H9 (cell line): Measurements from ENCODE around the gene LCN2. TPM values are rescaled to one million over a fixed set of nuclear protein-coding genes. Genes with fewer than 3 reads are reported as not detected.

ENCODE experiments used
- DNase-seq: peaks from one replicate; pipeline ENCODE4 v3.0.0-alpha.2; 2017
- H2AFZ ChIP-seq: one replicate; pipeline ENCODE4 v1.6.1; 2013; ENCODE audit warnings: mild to moderate bottlenecking, low read length, control low read depth, moderate library complexity
- H2AK5ac ChIP-seq: 2 replicates; pipeline ENCODE4 v1.6.1; 2013; ENCODE audit warnings: low read length, control low read depth, mixed read lengths; ENCODE audit not compliant: insufficient read length
- H2BK120ac ChIP-seq: one replicate; pipeline ENCODE4 v1.6.1; 2013; ENCODE audit warnings: low read depth, mild to moderate bottlenecking, low read length, control low read depth, inconsistent platforms; ENCODE audit not compliant: poor library complexity, severe bottlenecking
- H2BK12ac ChIP-seq: 2 replicates; pipeline ENCODE4 v1.6.1; 2013; ENCODE audit warnings: low read length, control low read depth, mixed read lengths, low read depth; ENCODE audit not compliant: insufficient read length
- H2BK15ac ChIP-seq: 2 replicates; pipeline ENCODE4 v1.6.1; 2013; ENCODE audit warnings: low read depth, low read length, control low read depth
- H2BK20ac ChIP-seq: one replicate; pipeline ENCODE4 v1.6.1; 2013; ENCODE audit warnings: low read depth, mild to moderate bottlenecking, low read length, control low read depth, inconsistent platforms; ENCODE audit not compliant: poor library complexity, severe bottlenecking
- H2BK5ac ChIP-seq: 2 replicates; pipeline ENCODE4 v1.6.1; 2013; ENCODE audit warnings: low read length, control low read depth, mixed read lengths; ENCODE audit not compliant: insufficient read length
- H3K14ac ChIP-seq: 2 replicates; pipeline ENCODE4 v1.6.1; 2013; ENCODE audit warnings: low read length, control low read depth; ENCODE audit not compliant: insufficient read depth
- H3K18ac ChIP-seq: 2 replicates; pipeline ENCODE4 v1.6.1; 2013; ENCODE audit warnings: low read depth, mild to moderate bottlenecking, mixed read lengths, low read length, control low read depth; ENCODE audit not compliant: insufficient read length
- H3K23ac ChIP-seq: 2 replicates; pipeline ENCODE4 v1.6.1; 2013; ENCODE audit warnings: low read length, control low read depth, mixed read lengths, low read depth; ENCODE audit not compliant: insufficient read length
- H3K23me2 ChIP-seq: 2 replicates; pipeline ENCODE4 v1.6.1; 2013; ENCODE audit warnings: low read depth, mild to moderate bottlenecking, mixed read lengths, low read length, control low read depth; ENCODE audit not compliant: insufficient read length, poor library complexity, severe bottlenecking
- H3K27ac ChIP-seq: 2 replicates; pipeline ENCODE4 v1.5.1; 2013; ENCODE audit warnings: low read length, control low read depth, mixed read lengths, low read depth; ENCODE audit not compliant: insufficient read length
- H3K27me3 ChIP-seq: 2 replicates; pipeline ENCODE4 v1.6.1; 2013; ENCODE audit warnings: low read length, control low read depth, inconsistent platforms; ENCODE audit not compliant: insufficient read depth
- H3K4ac ChIP-seq: 2 replicates; pipeline ENCODE4 v1.6.1; 2013; ENCODE audit warnings: low read depth, mild to moderate bottlenecking, control low read depth, inconsistent platforms, low read length, moderate library complexity
- H3K4me1 ChIP-seq: 2 replicates; pipeline ENCODE4 v1.6.1; 2013; ENCODE audit warnings: low read length, control low read depth, inconsistent platforms; ENCODE audit not compliant: insufficient read depth
- H3K4me2 ChIP-seq: 2 replicates; pipeline ENCODE4 v1.6.1; 2013; ENCODE audit warnings: low read length, control low read depth, mixed read lengths; ENCODE audit not compliant: insufficient read length, insufficient read depth
- H3K56ac ChIP-seq: 2 replicates; pipeline ENCODE4 v1.6.1; 2013; ENCODE audit warnings: low read depth, mild to moderate bottlenecking, mixed read lengths, low read length, control low read depth; ENCODE audit not compliant: insufficient read length
- H3K79me1 ChIP-seq: 2 replicates; pipeline ENCODE4 v1.6.1; 2013; ENCODE audit warnings: low read depth, mild to moderate bottlenecking, moderate library complexity, low read length, control low read depth, inconsistent platforms; ENCODE audit not compliant: insufficient read depth, poor library complexity, severe bottlenecking
- H3K79me2 ChIP-seq: 2 replicates; pipeline ENCODE4 v1.6.1; 2013; ENCODE audit warnings: low read length, control low read depth, inconsistent platforms; ENCODE audit not compliant: insufficient read depth
- H3K9ac ChIP-seq: 2 replicates; pipeline ENCODE4 v1.6.1; 2013; ENCODE audit warnings: low read length, control low read depth, mixed read lengths; ENCODE audit not compliant: insufficient read length; ENCODE audit errors: extremely low read depth
- H3K9me3 ChIP-seq: one replicate; pipeline ENCODE4 v1.6.1; 2013; ENCODE audit warnings: low read depth, low read length, inconsistent platforms; ENCODE audit not compliant: control insufficient read depth
- H3T11ph ChIP-seq: one replicate; pipeline ENCODE4 v1.6.1; 2013; ENCODE audit warnings: mild to moderate bottlenecking, low read length, control low read depth, inconsistent platforms
- H4K20me1 ChIP-seq: one replicate; pipeline ENCODE4 v1.6.1; 2013; ENCODE audit not compliant: control insufficient read depth, insufficient read length, insufficient read depth
- H4K5ac ChIP-seq: 2 replicates; pipeline ENCODE4 v1.6.1; 2013; ENCODE audit warnings: low read depth, mild to moderate bottlenecking, mixed read lengths, low read length, control low read depth; ENCODE audit not compliant: insufficient read length
- H4K8ac ChIP-seq: replicated peaks from 2 replicates; pipeline ENCODE4 v1.6.1; 2013; ENCODE audit warnings: low read length, control low read depth, mixed read lengths, low read depth; ENCODE audit not compliant: insufficient read length
- H4K91ac ChIP-seq: 2 replicates; pipeline ENCODE4 v1.6.1; 2013; ENCODE audit warnings: low read depth, mild to moderate bottlenecking, moderate library complexity, mixed read lengths, low read length, control low read depth; ENCODE audit not compliant: insufficient read length
- H3K27ac Mint-ChIP-seq, 3 experiments: 2 replicates in 2 of 3; 3 replicates in 1 of 3; pipeline ENCODE4 v1.8.0; 2020 to 2021; ENCODE audit warnings: mixed read lengths in 3 of 3, mild to moderate bottlenecking in 1 of 3, moderate library complexity in 1 of 3
- H3K27me3 Mint-ChIP-seq: 2 replicates; pipeline ENCODE4 v1.8.0; 2021; ENCODE audit warnings: low read depth, mild to moderate bottlenecking, moderate library complexity, mixed read lengths
- H3K36me3 Mint-ChIP-seq, 3 experiments: 2 replicates in 2 of 3; 3 replicates in 1 of 3; pipeline ENCODE4 v1.8.0; 2020 to 2021; ENCODE audit warnings: low read depth in 3 of 3, mixed read lengths in 3 of 3; ENCODE audit not compliant: insufficient read depth in 1 of 3
- H3K4me1 Mint-ChIP-seq, 2 experiments: 2 replicates each; pipeline ENCODE4 v1.8.0; 2020; ENCODE audit warnings: mixed read lengths in 2 of 2
- H3K4me3 Mint-ChIP-seq, 2 experiments: 2 replicates in 1 of 2; 3 replicates in 1 of 2; pipeline ENCODE4 v1.8.0; 2020 to 2021; ENCODE audit warnings: mild to moderate bottlenecking in 2 of 2, mixed read lengths in 2 of 2, moderate library complexity in 1 of 2
- H3K9me3 Mint-ChIP-seq, 2 experiments: 2 replicates in 1 of 2; 3 replicates in 1 of 2; pipeline ENCODE4 v1.8.0; 2020; ENCODE audit warnings: mild to moderate bottlenecking in 2 of 2, mixed read lengths in 2 of 2, moderate library complexity in 1 of 2
- WGBS: extraction: QIAGEN DNeasy Blood & Tissue Kit; methylation state at CpG from one replicate; pipeline ENCODE4 v1.1.7; 2013; ENCODE audit warnings: missing lambda C conversion rate, low lambda C conversion rate, mixed read lengths; ENCODE audit not compliant: insufficient read length; ENCODE audit errors: extremely low coverage; 5-methylcytosine and 5-hydroxymethylcytosine counted together
- total RNA-seq: library from RNA; stranded (reverse); gene quantifications from 2 replicates; pipeline ENCODE4 v1.2.1, GENCODE V29; 2021
- TF ChIP-seq, protein P1 (sequence below): fragments of 200-600 bp; sonication (generic); conservative IDR thresholded peaks from 3 replicates; pipeline ENCODE4 v1.8.0; 2021; ENCODE audit warnings: antibody characterized with exemption, mild to moderate bottlenecking

Gene LCN2
- total RNA-seq, 1 experiment from 2014 or later, result not detected

DNA sequence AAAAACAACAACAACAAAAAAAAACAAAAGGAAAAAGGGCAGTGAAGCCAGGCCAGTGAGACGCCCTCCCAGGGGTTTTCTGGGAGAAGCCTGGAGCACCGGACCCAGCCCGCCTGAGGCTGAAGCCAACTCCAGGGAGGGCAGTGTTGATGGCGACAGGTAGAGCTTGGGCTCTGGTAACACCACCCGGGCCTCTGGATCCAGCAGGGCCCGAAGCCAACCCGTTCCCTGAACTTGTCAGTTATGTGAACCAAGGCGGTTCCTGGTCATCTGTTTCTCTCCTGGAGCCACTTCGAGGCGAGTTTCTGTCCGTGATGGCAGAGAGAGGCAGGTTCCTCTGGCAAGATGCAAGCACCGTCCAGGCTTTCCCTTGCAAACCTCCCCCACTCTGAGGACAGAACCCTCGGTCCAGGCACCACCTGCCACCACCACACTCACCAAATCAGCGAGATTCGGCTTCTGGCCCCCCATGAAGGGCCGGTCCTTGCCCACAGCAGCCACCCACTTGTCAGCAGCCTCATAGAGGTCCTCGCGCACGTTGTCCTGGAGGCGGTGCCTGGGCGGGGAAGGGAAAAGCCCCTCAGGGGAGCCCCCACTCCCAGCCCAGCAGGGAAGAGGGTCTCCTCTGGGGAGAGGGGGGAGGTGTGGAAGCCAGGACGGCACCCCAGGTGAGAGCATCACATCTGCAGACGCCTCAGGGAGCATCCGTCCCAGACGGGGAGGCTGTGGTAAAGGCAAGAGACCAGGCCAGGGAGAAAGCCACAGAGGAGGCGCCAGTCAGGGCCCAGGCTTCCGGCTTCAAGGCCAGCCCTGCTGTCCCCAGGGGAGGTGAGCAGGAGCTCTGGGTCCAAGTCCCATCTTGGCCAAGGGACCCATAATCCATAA lies 27.1 kb upstream of the LCN2 start:
- Histone ChIP-seq H3K56ac (no peak overlapping the region), H3K23ac (no peak overlapping the region), H3K4ac (no peak overlapping the region), H3K18ac (no peak overlapping the region), H3K79me1 (no peaks in the 10 kb centered on the region), H2BK12ac (no peak overlapping the region), H2BK15ac (no peak overlapping the region), H4K91ac (no peak overlapping the region), H3K9ac (no peak overlapping the region), H4K8ac (no peak overlapping the region), H3K27ac (no peak overlapping the region), H4K5ac (no peak overlapping the region), H3K79me2 (no peaks in the 10 kb centered on the region), H2AK5ac (no peak overlapping the region), H2BK20ac (no peak overlapping the region), H3K23me2 (peaks cover 4% of the 10 kb centered on the region), H2AFZ (no peak overlapping the region), H2BK120ac (no peak overlapping the region), H2BK5ac (no peak overlapping the region), H3K9me3 (no peaks in the 10 kb centered on the region), H4K20me1 (no peaks in the 10 kb centered on the region), H3K4me2 (no peak overlapping the region), H3K27me3 (no peaks in the 10 kb centered on the region), H3T11ph (no peak overlapping the region), H3K4me1 (no peaks in the 10 kb centered on the region), H3K14ac (no peak overlapping the region)
- H3K27ac Mint-ChIP-seq, result no peak overlapping the region
- TF ChIP-seq, protein P1, sequence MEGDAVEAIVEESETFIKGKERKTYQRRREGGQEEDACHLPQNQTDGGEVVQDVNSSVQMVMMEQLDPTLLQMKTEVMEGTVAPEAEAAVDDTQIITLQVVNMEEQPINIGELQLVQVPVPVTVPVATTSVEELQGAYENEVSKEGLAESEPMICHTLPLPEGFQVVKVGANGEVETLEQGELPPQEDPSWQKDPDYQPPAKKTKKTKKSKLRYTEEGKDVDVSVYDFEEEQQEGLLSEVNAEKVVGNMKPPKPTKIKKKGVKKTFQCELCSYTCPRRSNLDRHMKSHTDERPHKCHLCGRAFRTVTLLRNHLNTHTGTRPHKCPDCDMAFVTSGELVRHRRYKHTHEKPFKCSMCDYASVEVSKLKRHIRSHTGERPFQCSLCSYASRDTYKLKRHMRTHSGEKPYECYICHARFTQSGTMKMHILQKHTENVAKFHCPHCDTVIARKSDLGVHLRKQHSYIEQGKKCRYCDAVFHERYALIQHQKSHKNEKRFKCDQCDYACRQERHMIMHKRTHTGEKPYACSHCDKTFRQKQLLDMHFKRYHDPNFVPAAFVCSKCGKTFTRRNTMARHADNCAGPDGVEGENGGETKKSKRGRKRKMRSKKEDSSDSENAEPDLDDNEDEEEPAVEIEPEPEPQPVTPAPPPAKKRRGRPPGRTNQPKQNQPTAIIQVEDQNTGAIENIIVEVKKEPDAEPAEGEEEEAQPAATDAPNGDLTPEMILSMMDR, result no peak
- no peaks in the 10 kb centered on the region for H3K27me3 Mint-ChIP-seq
- no peak for DNase-seq
- no peak overlapping the region for H3K4me3 Mint-ChIP-seq
- peaks cover 21 to 38% (median 36%) of the 10 kb centered on the region in 3 experiments for H3K36me3 Mint-ChIP-seq
- H3K9me3 Mint-ChIP-seq, result no peaks in the 10 kb centered on the region
- WGBS, result no CpG with 5 or more reads among the region's 27 CpGs
- peaks cover 21 to 23% of the 10 kb centered on the region in 2 experiments for H3K4me1 Mint-ChIP-seq
